NCI-H2227 treated with DMSO at 0.1 percent for 48 hours (cell line): Measurements from ENCODE around the gene HM13.
A peak's percentile ranks its signal among the peaks of the same experiment; 100 is the strongest.
"Not testable (repeated sequence)": the region's sequence is repeated elsewhere in the genome, so short reads cannot be mapped to it uniquely, and the experiment has no call there.

Experiments used
- DNase-seq: peaks from one replicate; lab custom pipeline; 2025; lab: John Stamatoyannopoulos, UW

HM13 gene

DNA sequence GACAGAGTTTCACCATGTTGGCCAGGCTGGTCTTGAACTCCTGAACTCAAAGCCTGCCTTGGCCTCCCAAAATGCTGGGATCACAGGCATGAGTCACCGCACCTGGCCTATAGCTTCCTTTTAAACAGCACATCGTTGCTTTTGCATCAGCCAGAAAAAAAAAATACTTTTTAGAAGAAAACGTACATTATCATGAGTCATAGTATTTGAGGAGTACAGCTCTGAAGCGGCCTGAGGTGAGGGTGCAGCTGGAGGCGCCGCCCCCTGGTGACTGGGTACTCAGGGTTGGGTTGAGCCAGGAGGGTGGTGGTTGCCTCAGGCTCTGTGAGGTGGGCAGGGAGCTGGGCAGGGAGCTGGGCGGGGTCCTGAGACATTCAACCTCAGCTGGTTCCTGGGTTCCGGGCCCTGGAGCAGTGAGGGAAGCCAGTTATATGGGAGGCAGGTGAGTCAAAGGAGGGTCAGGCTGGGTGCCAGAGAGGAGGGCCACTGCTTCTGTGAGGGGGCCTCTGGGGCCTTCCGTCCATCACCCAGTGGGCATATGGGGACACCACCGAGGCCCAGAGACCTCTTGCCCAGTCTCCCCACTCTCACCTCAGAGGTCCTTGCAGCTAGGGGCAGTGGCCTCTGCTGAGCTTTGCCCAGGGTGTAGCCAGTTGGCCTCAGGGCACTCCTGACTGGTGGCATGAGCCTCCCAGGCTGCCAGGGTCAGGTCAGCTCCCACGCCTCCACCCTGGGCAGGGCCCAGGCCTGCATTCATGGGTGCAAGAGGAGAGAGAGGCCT, 79.2 kb downstream of the HM13 start:
- no peak for DNase-seq

- no peak for DNase-seq
These were observed 79.8 kb downstream of the HM13 start for GRCh38 chr20:31594002-31594557.

GRCh38 chr20:31594558-31595379, 80.5 kb downstream of the HM13 start:
- peak; percentile 21 for DNase-seq

- DNase-seq = no peak
These were observed 81.1 kb downstream of the HM13 start for GRCh38 chr20:31595380-31595653.

GRCh38 chr20:31595654-31596411, 81.6 kb downstream of the HM13 start:
- peak; percentile 63 for DNase-seq

DNA sequence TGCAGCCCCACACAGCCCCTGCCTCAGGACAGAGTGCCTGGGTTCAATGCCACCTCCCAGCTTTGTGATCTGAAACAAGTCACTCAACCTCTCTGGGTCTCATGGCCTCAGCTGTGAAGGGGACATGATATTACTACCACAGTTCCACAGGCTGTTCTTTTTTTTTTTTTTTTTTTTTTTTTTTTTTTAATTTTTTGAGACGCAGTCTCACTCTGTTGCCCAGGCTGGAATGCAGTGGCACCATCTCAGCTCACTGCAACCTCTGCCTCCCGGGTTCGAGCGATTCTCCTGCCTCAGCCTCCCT, 82.1 kb downstream of the HM13 start:
- not testable (repeated sequence) for DNase-seq

DNA sequence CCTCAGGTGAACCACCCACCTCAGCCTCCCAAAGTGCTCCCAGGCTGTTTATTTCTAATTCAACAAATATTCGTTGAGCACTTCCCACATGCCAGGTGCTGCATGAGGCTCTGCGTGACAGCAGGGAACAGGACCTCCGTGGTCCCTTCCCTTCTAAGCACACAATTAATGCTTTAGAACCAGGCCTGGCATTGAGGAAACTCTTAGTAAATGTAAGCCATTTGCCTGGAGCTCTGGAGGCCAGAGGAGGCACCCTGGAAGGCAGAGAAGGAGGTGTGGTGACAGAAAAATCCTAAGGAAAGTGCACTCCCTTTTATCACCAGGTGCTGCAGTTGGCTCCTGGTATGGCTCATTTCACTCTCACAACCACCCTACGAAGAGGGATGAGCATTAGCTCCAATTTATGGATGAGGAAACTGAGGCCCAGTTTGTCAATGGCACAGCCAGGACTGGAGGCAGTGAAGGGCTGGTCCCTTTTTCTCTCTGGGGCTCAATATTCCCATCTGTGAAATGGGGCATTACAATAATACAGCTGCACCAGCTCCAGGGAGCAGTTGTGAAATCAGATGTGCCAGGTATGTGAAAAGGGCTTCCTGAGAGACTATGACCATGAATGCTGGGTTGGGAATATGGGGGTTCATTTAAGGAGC, 82.7 kb downstream of the HM13 start:
- no peak for DNase-seq

- no peak for DNase-seq
These were observed 83.2 kb downstream of the HM13 start for GRCh38 chr20:31597481-31597855.

DNA sequence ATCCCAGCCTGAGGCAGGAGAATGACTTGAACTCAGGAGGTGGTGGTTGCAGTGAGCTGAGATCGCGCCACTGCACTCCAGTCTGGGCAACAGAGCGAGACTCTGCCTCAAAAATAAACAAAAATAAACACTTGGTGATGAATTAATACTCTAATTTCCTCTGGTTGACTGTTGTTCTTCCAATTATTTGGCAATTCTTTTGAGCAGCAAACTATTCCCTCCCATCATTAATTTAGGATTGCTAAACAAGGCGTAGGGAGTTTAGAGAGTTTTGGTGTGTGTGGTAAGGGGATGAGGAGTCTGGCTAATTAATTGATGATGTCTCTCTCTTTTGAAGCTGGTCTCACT, 88.2 kb downstream of the HM13 start:
- no peak for DNase-seq

DNA sequence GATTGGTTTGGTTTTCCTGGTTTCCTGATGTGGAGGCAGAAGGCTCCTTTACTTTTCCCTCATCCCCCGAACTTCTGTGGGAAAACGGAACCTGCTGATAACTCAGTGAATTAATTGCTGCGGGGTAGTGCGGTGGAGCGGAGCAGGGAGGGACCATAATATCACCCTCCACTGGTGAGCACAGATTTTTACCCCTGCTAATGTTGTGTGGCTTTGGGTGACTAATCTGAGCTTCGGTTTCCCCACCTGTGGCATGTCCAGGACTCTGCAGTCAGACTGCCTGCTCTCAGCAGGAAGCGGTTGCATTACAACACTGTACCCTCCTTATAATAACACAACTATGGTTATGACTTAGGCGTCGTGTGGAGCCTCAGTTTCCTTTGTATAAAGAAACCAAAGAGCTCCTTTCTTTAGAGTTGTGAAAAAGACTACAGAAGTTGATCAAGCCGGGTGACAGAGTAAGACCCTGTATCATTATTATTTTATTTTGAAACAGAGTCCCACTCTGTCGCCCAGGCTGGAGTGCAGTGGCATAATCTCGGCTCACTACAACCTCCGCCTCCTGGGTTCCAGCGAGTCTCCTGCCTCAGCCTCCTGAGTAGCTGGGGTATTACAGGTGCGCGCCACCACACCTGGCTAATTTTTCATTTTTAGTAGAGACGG, 88.7 kb downstream of the HM13 start:
- no peak for DNase-seq

GRCh38 chr20:31603822-31604566, 89.8 kb downstream of the HM13 start:
- DNase-seq = peak; percentile 99

DNA sequence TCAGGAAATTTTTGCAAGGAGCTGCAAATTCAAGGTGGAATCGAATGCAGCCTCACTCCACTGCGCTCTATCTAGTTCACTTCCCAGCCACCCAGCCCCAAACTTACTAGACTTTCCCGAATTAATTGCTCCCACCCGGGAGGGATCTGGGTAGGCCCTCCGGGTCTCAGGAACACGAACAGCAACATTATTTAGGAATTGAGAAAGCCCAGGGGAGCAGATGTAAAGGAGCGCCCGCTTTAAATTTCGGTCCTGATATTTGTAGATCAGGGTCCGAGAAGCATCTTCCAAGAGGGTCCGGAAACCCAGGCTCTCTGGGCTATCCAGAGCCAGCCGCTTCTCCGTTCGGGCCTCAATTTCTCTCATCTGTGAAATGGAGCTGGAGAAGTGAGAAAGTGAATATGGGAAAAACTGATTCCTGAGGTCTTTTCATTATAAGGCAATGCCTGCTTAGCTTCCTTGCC, 90.4 kb downstream of the HM13 start:
- DNase-seq = no peak

GRCh38 chr20:31605031-31605901, 91.0 kb downstream of the HM13 start, which contains the start of gene ID1:
Gene ID1 (plus strand): TSS chr20:31605289. CDS start chr20:31605388, 99 bp downstream.
- peak; percentile 96 for DNase-seq

- DNase-seq = no peak
These were observed 91.9 kb downstream of the HM13 start for GRCh38 chr20:31605902-31606803.

GRCh38 chr20:31606804-31607639, 92.8 kb downstream of the HM13 start:
- peak; percentile 84 for DNase-seq

DNA sequence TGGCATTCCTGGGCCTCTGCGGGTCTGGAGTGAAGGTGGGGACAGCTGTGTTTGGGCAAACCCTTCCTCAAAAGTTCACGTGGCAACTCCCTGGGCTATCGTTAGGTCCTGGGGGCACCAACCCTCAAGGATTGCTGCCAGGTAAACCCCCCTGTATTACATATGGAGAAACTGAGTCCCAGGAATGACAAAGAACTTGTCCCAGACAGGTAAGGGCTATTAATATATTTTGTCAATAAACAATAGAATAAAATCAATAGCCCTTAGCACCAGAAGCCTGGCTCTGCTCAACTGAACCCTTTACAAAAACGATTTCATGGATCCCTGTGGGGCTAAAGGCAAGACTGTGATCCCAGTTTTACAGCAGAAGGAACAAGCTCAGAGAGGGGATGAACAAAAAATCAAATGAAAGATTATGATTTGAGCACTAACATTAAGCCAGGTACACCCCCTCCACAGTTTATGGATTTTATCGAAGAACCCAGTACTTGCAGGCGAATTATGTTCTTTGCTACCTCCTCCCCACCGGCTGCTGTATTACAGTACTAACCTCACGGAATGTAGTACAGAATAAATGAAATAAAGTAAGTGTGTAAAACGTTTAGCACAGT, 93.5 kb downstream of the HM13 start:
- DNase-seq = peak; percentile 68

GRCh38 chr20:31608251-31608945, 94.2 kb downstream of the HM13 start:
- peak; percentile 91 for DNase-seq
